DMS53 (cell line): Measurements from ENCODE around the gene DLAT.
"Not testable (repeated sequence)": the region's sequence is repeated elsewhere in the genome, so short reads cannot be mapped to it uniquely, and the experiment has no call there.

Experiments used
- DNase-seq: peaks from one replicate; lab custom pipeline; 2025; lab: John Stamatoyannopoulos, UW

DLAT gene

DNA sequence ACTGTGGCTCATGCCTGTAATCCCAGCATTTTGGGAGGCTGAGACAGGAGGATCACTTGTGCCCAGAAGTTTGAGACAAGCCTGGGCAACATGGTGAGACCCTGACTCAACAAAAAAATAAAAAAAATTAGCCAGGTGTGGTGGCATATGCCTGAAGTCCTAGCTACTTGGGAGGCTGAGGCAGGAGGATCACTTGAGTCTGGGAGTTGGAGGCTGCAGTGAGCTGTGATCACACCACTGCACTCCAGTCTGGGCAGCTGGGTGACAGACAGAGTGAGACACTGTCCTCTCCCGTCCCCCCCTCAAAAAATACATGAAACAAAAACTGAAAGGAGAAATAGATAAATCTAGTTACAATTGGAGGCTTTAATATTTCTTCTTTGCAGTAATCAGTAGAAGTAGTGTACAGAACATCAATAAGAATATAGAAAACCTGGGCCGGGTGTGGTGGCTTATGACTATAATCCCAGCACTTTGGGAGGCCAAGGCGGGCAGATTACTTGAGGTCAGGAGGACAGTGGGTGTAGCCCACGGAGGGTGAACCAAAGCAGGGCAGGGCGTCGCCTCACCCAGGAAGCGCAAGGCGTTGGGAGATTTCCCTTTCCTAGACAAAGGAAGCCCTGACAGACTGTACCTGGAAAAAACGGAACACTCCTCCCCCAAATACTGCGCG, 19.6 kb upstream of the DLAT start:
- DNase-seq, result no peak

- DNase-seq, result not testable (repeated sequence)
These were observed 19.1 kb upstream of the DLAT start for GRCh38 chr11:112006095-112006441.

DNA sequence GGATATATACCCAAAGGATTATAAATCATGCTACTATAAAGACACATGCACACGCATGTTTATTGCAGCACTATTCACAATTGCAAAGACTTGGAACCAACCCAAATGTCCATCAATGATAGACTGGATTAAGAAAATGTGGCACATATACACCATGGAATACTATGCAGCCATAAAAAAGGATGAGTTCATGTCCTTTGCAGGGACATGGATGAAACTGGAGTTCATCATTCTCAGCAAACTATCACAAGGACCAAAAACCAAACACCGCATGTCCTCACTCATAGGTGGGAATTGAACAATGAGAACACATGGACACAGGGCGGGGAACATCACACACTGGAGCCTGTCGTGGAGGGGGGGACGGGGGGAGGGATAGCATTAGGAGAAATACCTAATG, 13.8 kb upstream of the DLAT start:
- DNase-seq, result not testable (repeated sequence)

DNA sequence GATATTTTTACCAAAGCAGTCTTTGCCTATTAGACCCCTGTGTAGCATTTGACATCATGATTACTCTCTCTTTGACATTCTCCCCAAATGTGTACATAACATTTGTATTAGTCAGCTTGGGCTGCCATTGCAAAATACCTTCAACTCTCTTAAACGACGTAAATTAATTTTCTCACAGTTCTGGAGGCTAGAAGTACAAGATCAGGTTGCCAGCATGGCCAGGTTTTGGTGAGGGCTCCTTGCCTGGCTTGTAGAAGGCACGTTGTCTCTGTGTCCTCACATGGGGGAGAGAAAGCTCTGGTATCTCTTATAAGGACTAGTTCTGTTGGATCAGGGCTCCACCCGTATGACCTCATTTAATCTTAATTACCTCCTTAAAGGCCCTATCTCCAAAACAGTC, 12.3 kb upstream of the DLAT start:
- DNase-seq, result no peak

DNA sequence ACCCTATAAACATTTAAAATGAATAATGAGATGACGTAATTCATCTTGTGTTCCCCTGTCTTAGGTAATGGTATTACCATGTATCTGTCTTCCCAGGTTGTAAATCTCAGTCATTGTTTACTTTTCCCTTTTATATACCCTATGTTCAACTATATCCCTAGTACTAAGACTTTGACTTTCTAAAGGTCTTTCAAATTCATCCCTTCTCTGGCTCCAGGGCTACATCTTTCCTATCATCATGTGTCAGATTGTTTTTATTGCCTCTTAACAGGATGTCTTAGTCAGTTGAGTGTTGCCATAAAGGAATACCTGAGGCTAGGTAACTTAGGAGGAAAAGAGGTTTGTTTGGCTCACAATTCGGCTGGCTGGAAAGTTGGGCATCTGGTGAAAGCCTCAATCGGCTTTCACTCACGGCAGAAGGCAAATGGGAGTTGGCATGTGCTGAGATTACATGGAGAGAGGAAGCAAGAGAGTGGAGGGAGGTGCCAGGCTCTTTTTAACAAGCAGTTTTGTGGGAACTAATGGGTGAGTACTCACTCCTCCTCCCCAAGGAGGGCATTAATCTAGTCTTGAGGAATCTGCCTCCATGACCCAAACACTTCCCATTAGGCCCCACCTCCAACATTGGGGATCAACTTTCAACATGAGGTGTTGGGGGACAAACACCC, 11.6 kb upstream of the DLAT start:
- no peak for DNase-seq

- no peak for DNase-seq
These were observed 9.0 kb upstream of the DLAT start for GRCh38 chr11:112016088-112016764.

DNA sequence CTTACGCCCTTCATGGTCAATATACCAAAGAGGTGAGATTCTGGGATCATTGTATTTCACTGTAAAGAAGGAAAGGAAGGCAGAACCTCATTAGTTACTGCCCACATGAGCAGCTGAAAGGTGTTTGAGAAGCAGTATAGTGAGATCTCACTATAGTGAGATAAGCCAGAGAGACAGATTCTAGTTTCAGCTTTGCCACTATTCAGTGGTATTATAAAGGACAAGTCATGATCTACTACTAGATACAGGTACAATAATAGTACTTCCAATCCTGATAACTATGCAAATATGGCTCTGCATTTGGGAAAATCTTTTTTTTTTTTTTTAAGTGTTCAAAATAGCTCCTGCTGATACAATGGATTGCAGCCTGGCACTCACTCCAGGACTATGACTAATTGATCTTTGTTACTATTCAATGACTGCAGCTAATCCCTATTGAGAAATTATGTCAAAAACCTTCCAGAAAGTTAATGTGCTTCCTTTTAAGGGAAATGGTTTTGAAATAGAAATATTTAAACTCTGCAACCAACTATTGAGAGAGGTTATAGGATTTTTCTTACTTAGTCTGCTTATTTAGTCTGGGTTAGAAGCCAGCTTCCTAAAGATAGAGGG, 8.3 kb upstream of the DLAT start:
- no peak for DNase-seq

DNA sequence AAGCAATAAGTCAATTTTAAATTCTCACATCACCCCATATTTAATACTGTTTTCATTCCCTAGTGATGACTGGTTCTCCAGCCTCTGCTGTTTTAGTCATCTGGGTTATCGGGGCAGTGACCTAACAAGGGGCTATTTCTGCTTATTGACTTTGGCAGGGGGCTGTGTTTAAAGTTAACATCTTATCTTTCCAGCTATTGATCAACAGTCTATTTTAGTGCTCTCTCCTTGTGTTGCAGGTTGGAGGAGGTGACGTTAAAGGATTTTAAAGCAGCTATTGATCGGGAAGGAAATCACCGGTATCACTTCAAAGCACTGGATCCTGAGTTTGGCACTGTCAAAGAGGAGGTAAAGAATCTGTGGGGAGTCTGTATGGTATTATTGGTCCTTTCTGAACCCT, 7.7 kb upstream of the DLAT start:
- DNase-seq, result no peak

- DNase-seq, result no peak
These were observed 6.1 kb upstream of the DLAT start for GRCh38 chr11:112019066-112019465.

DNA sequence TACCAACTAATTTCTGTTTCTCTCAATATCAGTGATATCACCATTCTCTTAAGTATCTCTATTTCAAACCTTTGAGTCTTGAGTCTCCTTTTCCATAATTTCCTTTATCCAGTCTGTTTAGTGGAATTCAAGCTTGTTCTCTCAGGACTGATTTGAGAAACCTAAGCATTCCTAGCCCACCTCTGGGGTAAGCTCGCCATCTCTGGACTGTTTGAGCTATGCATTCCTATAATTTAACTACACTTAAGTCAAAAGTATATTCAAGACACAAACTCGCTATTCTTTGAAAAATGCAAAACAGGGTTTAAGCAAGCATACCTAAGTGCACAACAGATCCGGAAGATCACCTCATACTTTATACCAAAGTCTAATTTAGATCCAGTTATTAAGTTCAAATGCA, 2.1 kb upstream of the DLAT start:
- DNase-seq, result no peak

- DNase-seq, result peak; percentile 43
These were observed 933 bp upstream of the DLAT start for GRCh38 chr11:112024178-112024772.

GRCh38 chr11:112025707-112026106, 499 bp downstream of the DLAT start:
- DNase-seq, result peak; percentile 59

- DNase-seq, result not testable (repeated sequence)
These were observed 1.7 kb downstream of the DLAT start for GRCh38 chr11:112026784-112027410.

DNA sequence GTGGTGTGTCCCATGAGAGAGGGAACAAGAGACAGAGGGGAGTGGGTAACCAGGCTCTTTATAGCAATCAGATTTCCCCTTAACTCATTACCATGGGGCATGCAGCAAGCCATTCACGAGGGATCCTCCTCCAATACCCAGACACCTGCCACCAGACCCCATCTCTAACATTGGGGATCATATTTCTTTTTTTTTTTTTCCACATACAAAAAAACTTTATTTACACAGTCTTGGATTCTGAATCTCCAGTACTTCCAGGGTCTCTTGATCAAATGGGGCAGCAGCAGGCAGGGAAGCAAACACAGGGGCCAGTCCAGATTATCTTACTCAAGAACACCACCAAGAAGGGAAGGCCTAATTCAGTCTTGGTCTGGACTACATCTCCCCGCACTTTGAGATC, 4.3 kb downstream of the DLAT start:
- no peak for DNase-seq

DNA sequence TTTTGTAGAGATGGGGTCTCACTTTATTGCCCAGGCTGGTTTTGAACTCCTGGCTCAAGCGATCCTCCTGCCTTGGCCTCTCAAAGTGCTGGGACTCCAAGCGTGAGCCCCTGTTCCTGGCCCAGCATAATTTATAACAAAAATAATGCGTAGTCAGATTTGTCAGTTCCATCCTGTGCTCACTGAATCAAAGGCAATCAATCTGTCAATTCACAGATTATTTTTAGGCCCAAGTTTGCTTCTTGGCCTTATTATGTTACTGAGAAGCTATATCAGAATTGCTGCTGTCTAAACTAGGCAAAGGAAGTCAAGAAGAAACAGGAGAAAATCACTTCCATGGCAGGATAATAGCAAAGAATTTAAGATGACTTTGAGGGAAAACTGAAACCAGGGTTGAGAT, 8.7 kb downstream of the DLAT start:
- DNase-seq, result no peak

DNA sequence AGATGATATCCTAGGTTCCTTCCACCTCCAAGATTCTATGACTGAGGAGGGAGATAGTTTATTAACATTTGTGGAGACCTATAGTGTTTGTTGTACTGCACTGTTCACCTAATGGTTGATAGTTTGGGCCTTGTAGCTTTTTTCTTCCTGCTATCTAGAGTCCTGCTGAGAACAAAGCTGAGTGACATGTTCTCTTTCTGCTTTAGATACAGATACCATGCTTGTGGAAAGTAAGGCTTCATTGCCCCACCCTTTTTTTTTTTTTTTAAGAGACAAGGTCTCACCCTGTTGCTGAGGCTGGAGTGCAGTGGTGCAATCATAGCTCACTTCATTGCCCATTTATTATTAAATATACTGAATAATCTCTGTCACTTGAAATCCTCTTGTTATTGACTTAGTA, 12.3 kb downstream of the DLAT start:
- no peak for DNase-seq

- no peak for DNase-seq
These were observed 17.2 kb downstream of the DLAT start for GRCh38 chr11:112042161-112042960.

- DNase-seq, result no peak
These were observed 17.7 kb downstream of the DLAT start for GRCh38 chr11:112042961-112043304.

DNA sequence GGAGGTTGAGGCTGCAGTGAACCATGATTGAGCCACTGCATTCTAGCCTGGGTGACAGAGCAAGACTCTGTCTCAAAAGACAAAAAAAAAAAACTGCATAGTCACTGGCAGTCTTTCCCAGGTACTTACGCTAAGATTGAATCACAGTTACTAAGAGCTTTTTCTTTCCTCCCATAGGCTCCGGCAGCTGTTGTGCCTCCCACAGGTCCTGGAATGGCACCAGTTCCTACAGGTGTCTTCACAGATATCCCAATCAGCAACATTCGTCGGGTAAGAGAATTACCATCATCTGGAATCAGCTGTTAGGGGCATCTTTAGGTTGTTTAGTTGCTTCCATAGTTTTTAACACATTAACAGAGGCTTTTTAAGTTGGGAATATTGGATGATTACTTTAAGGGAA, 19.8 kb downstream of the DLAT start:
- no peak for DNase-seq

GRCh38 chr11:112046647-112047046, 21.4 kb downstream of the DLAT start:
- DNase-seq, result not testable (repeated sequence)

DNA sequence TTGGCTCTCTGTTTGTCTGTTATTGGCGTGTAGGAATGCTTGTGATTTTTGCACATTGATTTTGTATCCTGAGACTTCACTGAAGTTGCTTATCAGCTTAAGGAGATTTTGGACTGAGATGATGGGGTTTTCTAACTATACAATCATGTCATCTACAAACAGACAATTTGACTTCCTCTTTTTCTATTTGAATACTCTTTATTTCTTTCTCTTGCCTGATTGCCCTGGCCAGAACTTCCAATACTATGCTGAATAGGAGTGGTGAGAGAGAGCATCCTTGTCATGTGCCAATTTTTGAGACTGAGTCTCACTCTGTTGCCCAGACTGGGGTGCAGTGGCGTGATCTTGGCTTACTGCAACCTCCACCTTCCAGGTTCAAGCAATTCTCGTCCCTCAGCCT, 23.0 kb downstream of the DLAT start:
- not testable (repeated sequence) for DNase-seq
